K562 (cell line): ENCODE data around the gene KCNK10. TPM values are rescaled to one million over a fixed set of nuclear protein-coding genes. Genes with fewer than 3 reads are reported as not detected.

Source experiments
- ARNT ChIP-seq, 2 experiments: fragments of 450-650 bp; IDR thresholded peaks; 2 replicates each; pipeline ENCODE4 v1.6.1; 2016; ENCODE audit warnings: mild to moderate bottlenecking in 1 of 2
- BCOR ChIP-seq: fragments of 450-650 bp; IDR thresholded peaks from 2 replicates; pipeline ENCODE4 v1.6.1; 2016
- CEBPG ChIP-seq, 3 experiments: fragments of 200-800 bp in 1 of 3; sonication (Bioruptor generic) in 1 of 3; sonication (generic) in 1 of 3; formaldehyde crosslinking in 1 of 3; IDR thresholded peaks in 2 of 3; conservative IDR thresholded peaks in 1 of 3; 2 replicates each; pipeline versions ENCODE4 v1.6.1 to v1.8.0; 2016 to 2022; ENCODE audit warnings: missing compliant biosample characterization in 2 of 3, missing genetic modification characterization in 2 of 3, mild to moderate bottlenecking in 1 of 3, missing genetic modification reagents in 1 of 3
- E2F5 ChIP-seq: sonication (generic); formaldehyde crosslinking; IDR thresholded peaks from 2 replicates; pipeline ENCODE4 v1.8.0; 2022; ENCODE audit warnings: mild to moderate bottlenecking, missing genetic modification reagents
- E4F1 ChIP-seq: fragments of 250-450 bp; sonication (Bioruptor Pico); IDR thresholded peaks from 2 replicates; pipeline ENCODE4 v1.5.0; 2021; ENCODE audit warnings: mild to moderate bottlenecking, borderline replicate concordance
- FOXK2 ChIP-seq, 2 experiments: fragments of 450-650 bp; IDR thresholded peaks in 1 of 2; conservative IDR thresholded peaks in 1 of 2; 2 replicates each; pipeline ENCODE4 v1.6.1; 2016; ENCODE audit warnings: low read depth in 2 of 2, mild to moderate bottlenecking in 1 of 2
- GATAD2A ChIP-seq: fragments of 450-650 bp; IDR thresholded peaks from 2 replicates; pipeline ENCODE4 v1.6.1; 2017
- HNRNPL ChIP-seq: fragments of 200-400 bp; formaldehyde crosslinking; IDR thresholded peaks from 2 replicates; pipeline ENCODE4 v1.6.1; 2017; ENCODE audit warnings: low read depth, mild to moderate bottlenecking, low read length
- ID3 ChIP-seq, 2 experiments: fragments of 250-450 bp in 1 of 2; fragments of 450-650 bp in 1 of 2; sonication (Bioruptor Pico) in 1 of 2; IDR thresholded peaks; 2 replicates each; pipeline versions ENCODE4 v1.6.1 to v1.8.0; 2016 to 2021; ENCODE audit warnings: mild to moderate bottlenecking in 2 of 2, moderate library complexity in 2 of 2, missing compliant biosample characterization in 1 of 2, missing genetic modification characterization in 1 of 2
- NEUROD1 ChIP-seq: fragments of 150-350 bp; IDR thresholded peaks from 2 replicates; pipeline ENCODE4 v1.6.1; 2014; ENCODE audit warnings: borderline replicate concordance, low read length, low read depth; ENCODE audit not compliant: partially characterized antibody
- STAT5A ChIP-seq: IDR thresholded peaks from 2 replicates; pipeline ENCODE4 v1.6.1; 2012; ENCODE audit warnings: low read length, inconsistent platforms, borderline replicate concordance
- TEAD4 ChIP-seq, 2 experiments: sonication (generic) in 1 of 2; formaldehyde crosslinking in 1 of 2; IDR thresholded peaks; 2 replicates each; pipeline versions ENCODE4 v1.6.1 to v1.8.0; 2012 to 2022; ENCODE audit warnings: borderline replicate concordance in 1 of 2, inconsistent platforms in 1 of 2, low read length in 1 of 2, mild to moderate bottlenecking in 1 of 2, missing genetic modification reagents in 1 of 2
- XRCC4 ChIP-seq: IDR thresholded peaks from one replicate; pipeline ENCODE4 v1.6.1; 2011; ENCODE audit not compliant: insufficient read depth, insufficient read length; ENCODE audit errors: extremely low read depth
- ZBTB33 ChIP-seq: sonication (generic); formaldehyde crosslinking; IDR thresholded peaks from 2 replicates; pipeline ENCODE4 v1.8.1; 2023; ENCODE audit warnings: mild to moderate bottlenecking, missing genetic modification reagents
- ZC3H11A ChIP-seq: IDR thresholded peaks from 2 replicates; pipeline ENCODE4 v1.6.1; 2012; ENCODE audit warnings: low read depth, low read length, improper control_type of control experiment
- ZNF384 ChIP-seq: IDR thresholded peaks from 2 replicates; pipeline ENCODE4 v1.6.1; 2012; ENCODE audit warnings: low read depth, low read length, improper control_type of control experiment
- polyA plus RNA-seq, 8 experiments: library from polyadenylated mRNA; depleted of rRNA in 4 of 8; stranded (reverse) in 5 of 8; unstranded in 3 of 8; fragments of >200 nt; fragmentation: Nextera tagmentation in 2 of 8; fragmentation: Illumina TruSeq in 1 of 8; extraction: Ambion mirVana in 2 of 8; extraction: Trizol in 1 of 8; gene quantifications; 2 replicates each; pipeline versions ENCODE4 v1.2.1 to v1.2.3, GENCODE V29; 2011 to 2014; ENCODE audit warnings: inconsistent platforms in 1 of 8, missing spikeins in 1 of 8
- total RNA-seq, 7 experiments: library from RNA; depleted of rRNA in 6 of 7; stranded (reverse); fragments of >200 nt in 6 of 7; fragmentation: Illumina TruSeq in 2 of 7; extraction: Trizol in 2 of 7; gene quantifications; 2 replicates each; pipeline versions ENCODE4 v1.2.1 to v1.2.3, GENCODE V29; 2011 to 2021; ENCODE audit warnings: low replicate concordance in 1 of 7

KCNK10 gene
- total and polyA plus RNA-seq, 9 of the 15 experiments (the other 6 are each of a cell fraction or from before 2014, with no cell fraction given): not detected

- TF ChIP-seq TEAD4 (IDR thresholded peaks at IDR 0.05; ENCODE audit: low read length) (no peak), TEAD4 (CRISPR knock-in tag; IDR thresholded peaks at IDR 0.05; ENCODE audit: borderline replicate concordance) (no peak), STAT5A (no peak), ZC3H11A (no peak), CEBPG (CRISPR knock-in tag; IDR thresholded peaks at IDR 0.05) (no peak), CEBPG (tag; conservative IDR thresholded peaks at IDR 0.05 in 1 of 2, IDR thresholded peaks at IDR 0.05 in 1 of 2) (peak; percentile 88 to 90), ARNT (IDR thresholded peaks at IDR 0.05) (no peak), GATAD2A (no peak), E2F5 (no peak), XRCC4 (no peak), NEUROD1 (no peak), BCOR (no peak), HNRNPL (no peak), ID3 (CRISPR knock-in tag; IDR thresholded peaks at IDR 0.05) (no peak), ID3 (tag; IDR thresholded peaks at IDR 0.05) (no peak), ZNF384 (no peak), FOXK2 (conservative IDR thresholded peaks at IDR 0.05 in 1 of 2, IDR thresholded peaks at IDR 0.05 in 1 of 2; ENCODE audit: low read depth in 2 of 2) (0 out of 4 replicates have a peak, but pooled peaks of 1 of the 2 experiments have one; percentile 13), E4F1 (CRISPR knock-in tag) (no peak), ZBTB33 (CRISPR knock-in tag) (no peak)
Measured at GRCh38 chr14:88189417-88190191, 133.5 kb downstream of the KCNK10 start (continued).
